GM12878 (cell line): ENCODE measurements around the gene PRR16. TPM values are rescaled to one million over a fixed set of nuclear protein-coding genes. Genes with fewer than 3 reads are reported as not detected.

Experiments used
- ATAC-seq: fragments of 200-7000 bp; cut with Tn5 transposase; 3 replicates; pipeline ENCODE4 v1.9.1; 2020; ENCODE audit warnings: mild to moderate bottlenecking, moderate library complexity
- BruUV-seq: library from RNA; stranded (reverse); fragments of 400-500 nt; replicated peaks from 2 replicates; lab custom pipeline; 2021; lab: Mats Ljungman, UMichigan
- CTCF ChIA-PET: fragments of 300-600 bp; sonication (Branson Sonifier 250); formaldehyde crosslinking; extraction: SDS; loops from one replicate; lab custom pipeline; 2021; ENCODE audit warnings: inconsistent platforms; lab: Yijun Ruan, JAX
- POLR2A ChIA-PET: fragments of 350-600 bp; formaldehyde crosslinking; extraction: SDS; loops from one replicate; lab custom pipeline; 2021; ENCODE audit warnings: inconsistent platforms; lab: Charles Lee
- RAD21 ChIA-PET: fragments of 300-600 bp; sonication (Branson Sonifier 250); formaldehyde crosslinking; loops from one replicate; lab custom pipeline; 2023; ENCODE audit warnings: antibody characterized with exemption; ENCODE audit not compliant: unreplicated experiment; lab: Charles Lee
- SMC1A ChIA-PET: fragments of 300-600 bp; sonication (Branson Sonifier 250); formaldehyde crosslinking; loops from one replicate; lab custom pipeline; 2023; ENCODE audit not compliant: unreplicated experiment, uncharacterized antibody; lab: Charles Lee
- DNase-seq: peaks from one replicate; pipeline ENCODE4 v3.0.0-alpha.2; 2011; ENCODE audit warnings: low read depth, low spot score
- FAIRE-seq: peaks from 3 replicates; lab custom pipeline; 2011; peaks lifted over from hg19 to GRCh38; lab: Jason Lieb, UNC
- H2AFZ ChIP-seq: 2 replicates; pipeline ENCODE4 v1.6.0; 2011; ENCODE audit warnings: low read depth, low read length, control low read depth; ENCODE audit not compliant: control insufficient read depth
- H3K27ac ChIP-seq: 2 replicates; pipeline ENCODE4 v1.5.1; 2011; ENCODE audit warnings: control low read depth; ENCODE audit not compliant: control insufficient read depth, insufficient read depth
- H3K27me3 ChIP-seq, 2 experiments: replicated peaks in 1 of 2; 2 replicates each; pipeline versions ENCODE4 v1.6.0 to v1.6.1; 2011; ENCODE audit warnings: low read length in 1 of 2; ENCODE audit not compliant: control insufficient read depth in 2 of 2, insufficient read depth in 2 of 2
- H3K36me3 ChIP-seq, 2 experiments: 2 replicates each; pipeline ENCODE4 v1.5.1; 2011; ENCODE audit warnings: low read length in 1 of 2; ENCODE audit not compliant: control insufficient read depth in 2 of 2, insufficient read depth in 2 of 2
- H3K4me1 ChIP-seq: 2 replicates; pipeline ENCODE4 v1.6.1; 2011; ENCODE audit warnings: mild to moderate bottlenecking, low read length, moderate library complexity, mixed read lengths; ENCODE audit not compliant: control insufficient read depth, insufficient read depth
- H3K4me2 ChIP-seq: 2 replicates; pipeline ENCODE4 v1.6.0; 2011; ENCODE audit warnings: control low read depth; ENCODE audit not compliant: control insufficient read depth, insufficient read depth
- H3K4me3 ChIP-seq: fragments of 200-600 bp; sonication (generic); 2 replicates; pipeline ENCODE4 v1.5.1; 2016
- H3K79me2 ChIP-seq: 2 replicates; pipeline ENCODE4 v1.6.0; 2011; ENCODE audit warnings: low read length; ENCODE audit not compliant: control insufficient read depth, insufficient read depth
- H3K9ac ChIP-seq: 2 replicates; pipeline ENCODE4 v1.8.0; 2011; ENCODE audit warnings: low read length, control low read depth, mixed read lengths; ENCODE audit not compliant: control insufficient read depth, insufficient read depth
- H3K9me3 ChIP-seq: replicated peaks from 3 replicates; pipeline ENCODE4 v1.5.1; 2011; ENCODE audit warnings: mild to moderate bottlenecking, low read length; ENCODE audit not compliant: control insufficient read depth, insufficient read depth
- H4K20me1 ChIP-seq: 2 replicates; pipeline ENCODE4 v1.6.0; 2011; ENCODE audit not compliant: control insufficient read depth, insufficient read depth
- BCL11A ChIP-seq: IDR thresholded peaks from 2 replicates; pipeline ENCODE4 v1.6.1; 2011; ENCODE audit warnings: low read depth, low read length
- PML ChIP-seq: IDR thresholded peaks from 2 replicates; pipeline ENCODE4 v1.6.1; 2012; ENCODE audit warnings: low read length, inconsistent platforms
- SUPT20H ChIP-seq: IDR thresholded peaks from 2 replicates; pipeline ENCODE4 v1.6.1; 2011; ENCODE audit warnings: low read depth, mild to moderate bottlenecking, low read length, moderate library complexity, borderline replicate concordance; ENCODE audit not compliant: control insufficient read depth
- YBX1 ChIP-seq: fragments of 450-650 bp; IDR thresholded peaks from 2 replicates; pipeline ENCODE4 v1.6.1; 2016; ENCODE audit warnings: antibody characterized with exemption
- WGBS: methylation state at CpG from one replicate; pipeline ENCODE4 v1.1.6; 2016; ENCODE audit warnings: low lambda C conversion rate; ENCODE audit not compliant: insufficient replicate concordance, insufficient coverage; ENCODE audit errors: missing lambda C conversion rate; 5-methylcytosine and 5-hydroxymethylcytosine counted together
- in situ Hi-C: fragments of 300-500 bp; cut with MboI; formaldehyde crosslinking; loops from 9 replicates; pipeline ENCODE4 v1.14.3; 2018; ENCODE audit warnings: mixed read lengths
- intact Hi-C: fragments of 100-400 bp; cut with micrococcal nuclease; formaldehyde crosslinking; loops from one replicate; pipeline ENCODE4 v1.14.2; 2022; ENCODE audit not compliant: unreplicated experiment
- polyA plus RNA-seq, 11 experiments: library from polyadenylated mRNA; depleted of rRNA in 4 of 11; unstranded in 6 of 11; stranded (reverse) in 5 of 11; fragments of >200 nt; fragmentation: Nextera tagmentation in 4 of 11; fragmentation: Illumina TruSeq in 1 of 11; extraction: Ambion mirVana in 4 of 11; extraction: Trizol in 1 of 11; gene quantifications; 1 replicate in 1 of 11; 2 replicates in 10 of 11; pipeline versions ENCODE4 v1.2.1 to v1.2.3, GENCODE V29; 2011 to 2016; ENCODE audit warnings: inconsistent platforms in 2 of 11, missing spikeins in 2 of 11, low read depth in 1 of 11
- total RNA-seq, 4 experiments: library from RNA; depleted of rRNA in 3 of 4; stranded (reverse); fragments of >200 nt in 3 of 4; fragmentation: Illumina TruSeq in 1 of 4; extraction: Trizol in 1 of 4; gene quantifications; 2 replicates each; pipeline versions ENCODE4 v1.2.1 to v1.2.3, GENCODE V29; 2013 to 2021
- TF ChIP-seq, protein P1 (sequence below): fragments of 450-650 bp; formaldehyde crosslinking; IDR thresholded peaks from 2 replicates; pipeline ENCODE4 v1.4.0; 2020; ENCODE audit warnings: mild to moderate bottlenecking, moderate library complexity
- TF ChIP-seq, protein P2 (sequence below): IDR thresholded peaks from 2 replicates; pipeline ENCODE4 v1.6.1; 2012; ENCODE audit warnings: improper control_type of control experiment, low read depth, low read length; ENCODE audit not compliant: insufficient replicate concordance
- TF ChIP-seq, protein P3 (sequence below): IDR thresholded peaks from 2 replicates; pipeline ENCODE4 v1.6.1; 2011; ENCODE audit warnings: mild to moderate bottlenecking, low read depth, low read length, moderate library complexity; ENCODE audit not compliant: insufficient replicate concordance

PRR16 gene
- total and polyA plus RNA-seq, 10 of the 15 experiments (the other 5 are each of a cell fraction or from before 2014, with no cell fraction given): not detected

DNA sequence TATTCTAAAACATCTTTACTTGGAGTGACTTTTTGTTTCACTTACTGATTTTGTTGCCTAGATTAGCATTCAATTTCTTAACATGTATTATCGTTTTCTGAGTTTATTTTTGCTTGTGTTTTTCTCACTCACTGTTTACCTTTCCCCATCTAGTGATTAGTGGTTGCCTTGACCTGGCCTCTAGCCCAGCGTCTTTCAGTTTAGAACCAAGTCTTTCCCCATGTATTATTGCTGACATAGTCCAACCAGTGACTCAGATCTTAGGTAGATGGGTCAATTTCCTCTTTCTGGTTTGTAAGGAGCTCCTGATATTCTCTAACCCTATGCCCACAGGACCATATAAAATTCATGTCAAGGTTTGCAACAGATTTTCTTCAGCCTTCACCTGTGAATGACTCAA lies 135.5 kb downstream of the PRR16 start:
- no peaks in the 10 kb centered on the region for H3K4me1 ChIP-seq
- no peak for DNase-seq
- RAD21 ChIA-PET: no interaction called here
- H3K9me3 ChIP-seq: no peaks in the 10 kb centered on the region
- no peak overlapping the region for H3K9ac ChIP-seq
- H3K79me2 ChIP-seq: no peaks in the 10 kb centered on the region
- no peak overlapping the region for H3K27ac ChIP-seq
- no peaks in the 10 kb centered on the region for H3K27me3 ChIP-seq
- ATAC-seq: no peak
- 3% methylated on average over 2 of the region's 2 CpGs for WGBS
- SMC1A ChIA-PET: no interaction called here
- TF ChIP-seq YBX1: no peak
- no peak for TF ChIP-seq BCL11A
- CTCF ChIA-PET: no interaction called here
- no peak overlapping the region for H3K4me3 ChIP-seq
- no peak overlapping the region for H3K4me2 ChIP-seq
- no peaks in the 10 kb centered on the region for H4K20me1 ChIP-seq
- POLR2A ChIA-PET: no interaction called here
- no TSS peak for BruUV-seq
- H3K36me3 ChIP-seq: no peaks in the 10 kb centered on the region
- in situ Hi-C loops: no loop called here
- H2AFZ ChIP-seq: no peak overlapping the region
- intact Hi-C loops: no loop called here
- no peak for FAIRE-seq

DNA sequence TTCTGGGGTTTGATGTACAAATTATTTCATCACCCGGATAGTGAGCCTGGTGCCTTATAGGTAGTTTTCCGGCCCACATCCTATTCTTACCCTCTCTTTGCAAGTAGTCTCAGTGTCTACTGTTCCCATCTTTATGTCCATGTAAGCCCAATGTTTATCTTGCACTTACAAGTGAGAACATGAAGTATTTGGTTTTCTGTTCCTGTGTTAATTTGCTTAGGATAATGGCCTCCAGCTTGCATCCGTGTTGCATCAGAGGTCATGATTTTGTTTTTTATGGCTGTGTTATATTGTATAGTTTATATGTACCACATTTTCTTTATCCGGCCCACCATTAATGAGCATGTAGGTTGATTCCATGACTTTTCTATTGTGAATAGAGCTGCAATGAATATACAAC lies 136.5 kb downstream of the PRR16 start:
- Histone ChIP-seq H3K79me2 (no peaks in the 10 kb centered on the region), H3K27ac (no peak overlapping the region), H4K20me1 (no peaks in the 10 kb centered on the region), H3K4me2 (no peak overlapping the region), H3K9me3 (no peaks in the 10 kb centered on the region), H3K27me3 (no peaks in the 10 kb centered on the region), H3K4me3 (no peak overlapping the region), H2AFZ (no peak overlapping the region), H3K36me3 (no peaks in the 10 kb centered on the region), H3K4me1 (no peaks in the 10 kb centered on the region), H3K9ac (no peak overlapping the region)
- ChIA-PET SMC1A (no interaction called here), POLR2A (no interaction called here), RAD21 (no interaction called here), CTCF (no interaction called here)
- 48% methylated on average over 4 of the region's 4 CpGs for WGBS
- intact Hi-C loops (no loop called here), in situ Hi-C loops (no loop called here)
- no TSS peak for BruUV-seq
- DNase-seq (no peak), ATAC-seq (no peak), FAIRE-seq (no peak)
- TF ChIP-seq, protein P1, sequence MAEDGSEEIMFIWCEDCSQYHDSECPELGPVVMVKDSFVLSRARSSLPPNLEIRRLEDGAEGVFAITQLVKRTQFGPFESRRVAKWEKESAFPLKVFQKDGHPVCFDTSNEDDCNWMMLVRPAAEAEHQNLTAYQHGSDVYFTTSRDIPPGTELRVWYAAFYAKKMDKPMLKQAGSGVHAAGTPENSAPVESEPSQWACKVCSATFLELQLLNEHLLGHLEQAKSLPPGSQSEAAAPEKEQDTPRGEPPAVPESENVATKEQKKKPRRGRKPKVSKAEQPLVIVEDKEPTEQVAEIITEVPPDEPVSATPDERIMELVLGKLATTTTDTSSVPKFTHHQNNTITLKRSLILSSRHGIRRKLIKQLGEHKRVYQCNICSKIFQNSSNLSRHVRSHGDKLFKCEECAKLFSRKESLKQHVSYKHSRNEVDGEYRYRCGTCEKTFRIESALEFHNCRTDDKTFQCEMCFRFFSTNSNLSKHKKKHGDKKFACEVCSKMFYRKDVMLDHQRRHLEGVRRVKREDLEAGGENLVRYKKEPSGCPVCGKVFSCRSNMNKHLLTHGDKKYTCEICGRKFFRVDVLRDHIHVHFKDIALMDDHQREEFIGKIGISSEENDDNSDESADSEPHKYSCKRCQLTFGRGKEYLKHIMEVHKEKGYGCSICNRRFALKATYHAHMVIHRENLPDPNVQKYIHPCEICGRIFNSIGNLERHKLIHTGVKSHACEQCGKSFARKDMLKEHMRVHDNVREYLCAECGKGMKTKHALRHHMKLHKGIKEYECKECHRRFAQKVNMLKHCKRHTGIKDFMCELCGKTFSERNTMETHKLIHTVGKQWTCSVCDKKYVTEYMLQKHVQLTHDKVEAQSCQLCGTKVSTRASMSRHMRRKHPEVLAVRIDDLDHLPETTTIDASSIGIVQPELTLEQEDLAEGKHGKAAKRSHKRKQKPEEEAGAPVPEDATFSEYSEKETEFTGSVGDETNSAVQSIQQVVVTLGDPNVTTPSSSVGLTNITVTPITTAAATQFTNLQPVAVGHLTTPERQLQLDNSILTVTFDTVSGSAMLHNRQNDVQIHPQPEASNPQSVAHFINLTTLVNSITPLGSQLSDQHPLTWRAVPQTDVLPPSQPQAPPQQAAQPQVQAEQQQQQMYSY (CRISPR knock-in tag): no peak
- TF ChIP-seq, protein P2, sequence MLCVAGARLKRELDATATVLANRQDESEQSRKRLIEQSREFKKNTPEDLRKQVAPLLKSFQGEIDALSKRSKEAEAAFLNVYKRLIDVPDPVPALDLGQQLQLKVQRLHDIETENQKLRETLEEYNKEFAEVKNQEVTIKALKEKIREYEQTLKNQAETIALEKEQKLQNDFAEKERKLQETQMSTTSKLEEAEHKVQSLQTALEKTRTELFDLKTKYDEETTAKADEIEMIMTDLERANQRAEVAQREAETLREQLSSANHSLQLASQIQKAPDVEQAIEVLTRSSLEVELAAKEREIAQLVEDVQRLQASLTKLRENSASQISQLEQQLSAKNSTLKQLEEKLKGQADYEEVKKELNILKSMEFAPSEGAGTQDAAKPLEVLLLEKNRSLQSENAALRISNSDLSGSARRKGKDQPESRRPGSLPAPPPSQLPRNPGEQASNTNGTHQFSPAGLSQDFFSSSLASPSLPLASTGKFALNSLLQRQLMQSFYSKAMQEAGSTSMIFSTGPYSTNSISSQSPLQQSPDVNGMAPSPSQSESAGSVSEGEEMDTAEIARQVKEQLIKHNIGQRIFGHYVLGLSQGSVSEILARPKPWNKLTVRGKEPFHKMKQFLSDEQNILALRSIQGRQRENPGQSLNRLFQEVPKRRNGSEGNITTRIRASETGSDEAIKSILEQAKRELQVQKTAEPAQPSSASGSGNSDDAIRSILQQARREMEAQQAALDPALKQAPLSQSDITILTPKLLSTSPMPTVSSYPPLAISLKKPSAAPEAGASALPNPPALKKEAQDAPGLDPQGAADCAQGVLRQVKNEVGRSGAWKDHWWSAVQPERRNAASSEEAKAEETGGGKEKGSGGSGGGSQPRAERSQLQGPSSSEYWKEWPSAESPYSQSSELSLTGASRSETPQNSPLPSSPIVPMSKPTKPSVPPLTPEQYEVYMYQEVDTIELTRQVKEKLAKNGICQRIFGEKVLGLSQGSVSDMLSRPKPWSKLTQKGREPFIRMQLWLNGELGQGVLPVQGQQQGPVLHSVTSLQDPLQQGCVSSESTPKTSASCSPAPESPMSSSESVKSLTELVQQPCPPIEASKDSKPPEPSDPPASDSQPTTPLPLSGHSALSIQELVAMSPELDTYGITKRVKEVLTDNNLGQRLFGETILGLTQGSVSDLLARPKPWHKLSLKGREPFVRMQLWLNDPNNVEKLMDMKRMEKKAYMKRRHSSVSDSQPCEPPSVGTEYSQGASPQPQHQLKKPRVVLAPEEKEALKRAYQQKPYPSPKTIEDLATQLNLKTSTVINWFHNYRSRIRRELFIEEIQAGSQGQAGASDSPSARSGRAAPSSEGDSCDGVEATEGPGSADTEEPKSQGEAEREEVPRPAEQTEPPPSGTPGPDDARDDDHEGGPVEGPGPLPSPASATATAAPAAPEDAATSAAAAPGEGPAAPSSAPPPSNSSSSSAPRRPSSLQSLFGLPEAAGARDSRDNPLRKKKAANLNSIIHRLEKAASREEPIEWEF: no peak
- TF ChIP-seq, protein P3, sequence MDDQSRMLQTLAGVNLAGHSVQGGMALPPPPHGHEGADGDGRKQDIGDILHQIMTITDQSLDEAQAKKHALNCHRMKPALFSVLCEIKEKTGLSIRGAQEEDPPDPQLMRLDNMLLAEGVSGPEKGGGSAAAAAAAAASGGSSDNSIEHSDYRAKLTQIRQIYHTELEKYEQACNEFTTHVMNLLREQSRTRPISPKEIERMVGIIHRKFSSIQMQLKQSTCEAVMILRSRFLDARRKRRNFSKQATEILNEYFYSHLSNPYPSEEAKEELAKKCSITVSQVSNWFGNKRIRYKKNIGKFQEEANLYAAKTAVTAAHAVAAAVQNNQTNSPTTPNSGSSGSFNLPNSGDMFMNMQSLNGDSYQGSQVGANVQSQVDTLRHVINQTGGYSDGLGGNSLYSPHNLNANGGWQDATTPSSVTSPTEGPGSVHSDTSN: no peak
- TF ChIP-seq SUPT20H: no peak
- no peak for TF ChIP-seq PML
